Stimulated activated CD8-positive, alpha-beta memory T cell treated with anti-CD3 and anti-CD28 coated beads, Interleukin-2, amount 100 ng/mL, for 48 hours (primary cell): ENCODE measurements around the gene FAM162B.
"Not testable (repeated sequence)": the region's sequence is repeated elsewhere in the genome, so short reads cannot be mapped to it uniquely, and the experiment has no call there.

Experiments
- DNase-seq, 2 donors: peaks; one replicate each; pipeline ENCODE4 v3.0.0-alpha.2; 2020; ENCODE audit warnings: low read depth in 2 of 2

Gene FAM162B

DNA sequence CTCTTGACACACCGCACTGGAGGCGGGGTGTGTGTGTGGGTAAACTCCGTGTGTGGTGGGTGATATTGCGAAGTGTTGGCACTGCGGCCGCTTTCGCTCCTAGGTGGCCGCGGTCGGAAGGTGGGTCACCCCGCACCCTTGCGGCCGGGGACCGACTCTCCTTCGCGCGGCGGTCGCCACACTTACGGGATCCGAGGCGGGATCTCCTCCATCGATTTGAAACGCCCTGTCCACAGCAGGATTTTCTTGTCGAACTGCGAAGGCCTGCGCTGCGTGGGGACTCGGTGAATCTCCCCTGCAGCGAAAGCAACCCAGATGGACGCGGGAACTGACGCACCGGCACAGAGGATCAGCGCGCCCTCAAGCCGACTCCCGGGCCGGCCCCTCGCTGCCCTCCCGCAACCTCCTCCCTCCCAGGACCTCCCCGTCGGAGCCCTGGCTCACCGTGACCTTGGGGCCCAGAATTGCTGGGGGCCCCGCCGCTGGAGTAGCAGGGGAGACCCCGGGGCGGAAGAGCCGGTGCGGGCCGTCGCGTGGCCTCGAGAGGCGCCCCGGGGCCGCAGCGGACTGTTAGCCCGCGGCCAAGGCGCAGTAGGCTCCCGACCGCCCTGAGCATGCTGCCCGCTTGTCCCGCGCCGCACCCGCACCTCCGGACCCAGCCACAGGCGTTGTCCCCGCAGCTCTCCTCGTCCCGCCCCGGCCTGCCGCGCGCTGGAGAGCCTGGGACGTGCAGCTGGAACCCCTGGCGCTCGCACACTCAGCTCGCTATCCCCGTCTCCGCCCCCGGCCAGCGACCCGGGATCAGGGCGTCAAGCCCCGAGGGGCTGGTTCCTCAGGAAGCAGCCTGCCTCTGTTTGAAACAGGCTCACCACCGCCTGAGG lies at the start of gene FAM162B:
Gene FAM162B, minus strand, starts transcription at position 759 of the 881 bp plus-strand sequence. Its CDS starts 143 bp downstream, at position 616.
- DNase-seq = no peak

- no peak for DNase-seq
These were observed 46.6 kb upstream of the FAM162B start for GRCh38 chr6:116812051-116812650.

- DNase-seq = no peak
These were observed 36.5 kb upstream of the FAM162B start for GRCh38 chr6:116801971-116802370.

DNA sequence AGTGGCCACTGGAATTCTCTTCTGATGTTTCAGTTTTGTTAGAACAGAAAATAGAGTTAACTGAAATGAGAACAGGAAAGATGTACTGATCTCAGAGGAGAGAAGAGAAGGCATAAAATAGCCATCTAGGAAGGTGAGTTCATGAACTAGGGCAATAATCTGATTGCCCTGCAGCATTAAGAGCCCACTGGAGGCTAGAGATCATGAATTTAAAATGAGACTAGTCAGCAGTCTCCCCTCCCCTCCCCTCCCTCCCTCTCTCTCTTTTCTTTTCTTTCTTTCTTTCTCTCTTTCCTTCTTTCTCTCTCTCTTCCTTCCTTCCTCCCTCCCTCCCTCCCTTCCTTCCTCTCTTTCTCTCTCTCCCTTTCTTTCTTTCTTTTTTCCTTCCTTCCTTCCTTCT lies 34.4 kb upstream of the FAM162B start:
- no peak for DNase-seq

DNA sequence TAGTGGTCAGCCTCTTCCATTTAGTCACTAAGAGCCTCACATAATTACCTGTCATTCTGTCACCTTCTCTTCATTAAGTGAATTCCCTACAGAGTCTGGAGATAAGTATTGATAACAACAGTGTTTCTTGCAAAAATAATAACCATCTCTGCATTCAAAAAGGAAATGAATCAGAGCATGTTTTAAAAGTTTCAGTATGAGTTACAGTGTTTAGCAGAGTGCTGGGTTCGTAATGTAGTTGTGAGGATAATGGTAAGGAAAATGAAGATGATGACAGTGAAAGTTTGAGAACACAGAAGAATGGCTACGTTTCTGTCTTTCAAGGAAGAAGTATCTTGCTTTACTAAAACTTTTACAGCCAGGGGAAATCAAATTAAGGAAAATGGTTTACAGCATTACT lies 32.1 kb upstream of the FAM162B start:
- no peak for DNase-seq

- DNase-seq = no peak
These were observed 27.7 kb upstream of the FAM162B start for GRCh38 chr6:116793224-116793623.

DNA sequence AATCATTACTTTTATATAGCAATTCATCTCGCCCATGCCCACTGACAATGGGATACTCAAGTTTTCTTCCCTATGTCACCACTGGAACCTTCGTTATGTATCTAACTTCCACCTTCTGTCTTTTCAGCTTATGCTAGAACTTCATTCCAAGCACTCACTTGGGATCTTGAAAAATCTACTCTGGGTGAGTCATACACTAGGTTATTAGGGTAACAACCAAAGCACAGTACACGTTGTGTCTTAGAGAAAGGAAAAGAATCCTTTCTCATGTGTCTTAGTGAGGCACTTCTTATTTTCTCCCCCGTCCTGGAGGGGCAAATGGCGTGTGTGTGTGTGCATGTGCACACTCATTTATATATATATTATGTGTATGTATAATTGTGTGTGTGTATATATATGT lies 18.3 kb upstream of the FAM162B start:
- no peak for DNase-seq

GRCh38 chr6:116779573-116780164 lies 14.2 kb upstream of the FAM162B start:
- no peak for DNase-seq

- DNase-seq = no peak
These were observed 8.4 kb upstream of the FAM162B start for GRCh38 chr6:116773886-116774285.

DNA sequence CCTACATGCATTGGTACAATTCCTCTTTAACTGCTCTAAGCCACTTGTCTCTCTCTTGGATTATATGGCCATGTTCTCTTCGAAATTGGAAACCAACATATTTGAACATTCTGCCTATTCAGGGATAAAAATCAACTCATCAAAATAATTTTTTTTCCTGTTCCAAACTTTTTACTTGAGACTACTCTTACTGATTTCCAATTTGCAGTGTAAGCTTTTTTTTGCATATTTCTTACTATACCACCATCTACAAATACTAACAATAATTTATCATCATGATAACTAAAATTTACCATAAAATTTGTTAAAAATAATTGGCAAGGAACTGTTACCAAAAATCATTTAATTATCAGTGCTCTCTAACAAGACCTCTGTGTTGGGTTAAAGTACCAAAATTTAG lies 6.9 kb upstream of the FAM162B start:
- no peak for DNase-seq

GRCh38 chr6:116767715-116768114 lies 2.2 kb upstream of the FAM162B start:
- DNase-seq = no peak

DNA sequence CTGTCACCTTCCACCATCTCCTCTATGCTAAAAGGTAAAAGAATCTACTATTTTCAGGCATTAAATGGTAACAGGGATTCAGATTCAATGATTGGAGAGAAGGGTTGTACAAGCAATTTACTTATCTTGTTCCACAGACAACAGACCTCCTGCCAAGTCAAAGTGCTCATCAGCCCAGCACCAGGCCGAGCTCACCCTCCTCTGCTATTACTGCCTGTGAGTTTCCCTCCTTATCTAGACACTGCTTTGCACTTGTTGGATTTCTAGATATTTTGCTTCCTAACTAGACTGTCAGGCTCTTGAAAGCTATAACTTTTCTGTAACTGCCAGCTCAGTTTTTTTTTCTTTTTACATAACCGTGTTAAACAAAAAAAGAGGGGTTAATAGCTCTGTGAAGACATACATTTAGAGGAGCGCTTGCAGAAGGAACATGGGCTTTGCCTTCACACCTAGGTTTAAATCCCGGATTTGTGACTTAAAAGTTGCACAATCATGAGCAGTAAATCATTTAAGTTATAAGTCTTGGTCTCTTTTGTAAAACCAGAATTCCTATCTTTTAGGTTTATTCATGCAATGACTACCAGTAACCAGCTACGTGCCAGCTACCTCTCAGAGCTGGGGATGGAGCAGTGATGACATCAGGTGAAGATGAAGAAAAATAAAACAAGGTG lies 1.1 kb upstream of the FAM162B start:
- DNase-seq = no peak

GRCh38 chr6:116764629-116764960 lies 924 bp downstream of the FAM162B start:
- DNase-seq = no peak

DNA sequence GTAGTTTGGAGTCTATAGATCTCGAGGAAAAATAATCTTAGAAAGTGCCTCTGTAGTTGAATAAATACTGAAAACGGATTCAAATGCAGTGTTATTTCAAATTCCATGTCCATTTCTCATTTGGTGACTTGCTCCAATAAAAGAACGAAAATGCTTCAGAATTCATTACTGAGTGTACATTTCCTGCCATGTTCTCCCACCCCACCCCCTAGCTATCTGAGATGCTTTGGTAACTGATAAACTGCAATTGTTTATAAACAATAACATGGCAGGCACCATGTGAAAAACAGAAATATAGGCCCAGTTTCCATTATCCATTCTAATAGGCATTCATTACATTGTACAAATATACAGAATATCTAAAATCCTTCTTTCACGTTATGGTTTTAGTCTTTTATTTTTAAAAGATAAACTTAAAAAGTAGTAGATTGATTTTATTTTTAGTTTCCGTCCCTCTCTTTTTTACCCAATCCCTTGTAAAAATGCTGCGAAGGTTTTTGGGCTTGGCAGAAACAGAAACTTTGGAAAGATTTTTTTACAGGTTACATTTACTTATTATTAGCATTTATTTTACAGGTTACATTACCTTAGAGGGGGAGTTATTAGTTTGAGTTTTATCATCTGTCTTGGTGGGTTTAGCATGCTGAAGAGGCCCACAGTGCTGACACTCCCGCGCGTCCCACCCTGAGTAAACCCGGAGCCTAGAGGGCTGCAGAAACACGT lies 1.5 kb downstream of the FAM162B start:
- DNase-seq = no peak

DNA sequence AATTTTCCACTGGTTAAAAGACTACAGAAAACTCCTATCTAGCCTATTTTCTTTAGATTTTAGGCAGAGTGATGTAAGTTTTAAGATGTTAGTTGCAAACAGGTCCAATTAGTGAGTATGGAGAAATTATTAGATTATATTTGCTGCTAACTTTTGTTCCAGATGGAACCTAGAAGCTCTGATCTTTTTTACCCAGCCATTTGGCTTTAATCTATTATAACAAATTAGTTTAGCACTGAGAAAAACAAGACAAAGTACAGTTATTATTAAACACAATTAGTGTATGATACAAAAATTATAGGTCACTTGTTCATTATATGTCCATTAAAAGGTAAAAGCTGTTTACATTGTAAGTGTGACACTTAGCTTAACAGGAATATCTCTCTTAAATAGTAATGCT lies 2.5 kb downstream of the FAM162B start:
- DNase-seq = no peak

DNA sequence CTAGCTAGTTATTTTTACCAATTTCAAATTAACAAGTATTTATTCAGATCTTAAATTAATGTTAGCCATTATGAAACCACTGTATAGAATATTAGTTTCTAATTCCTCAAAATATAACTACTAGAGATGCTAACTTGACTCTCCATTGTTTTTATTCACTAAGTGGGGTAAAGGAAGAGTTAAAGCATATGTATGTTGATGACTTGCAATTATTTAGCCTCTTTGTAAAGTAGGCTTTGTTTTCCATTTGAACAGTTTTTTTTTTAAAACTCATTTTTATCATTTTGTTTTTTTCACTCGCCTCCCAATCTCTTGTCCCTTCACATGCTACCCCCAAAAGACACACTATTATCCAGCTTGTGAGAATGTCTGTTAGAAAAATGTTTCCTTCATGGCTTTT lies 3.3 kb downstream of the FAM162B start:
- no peak for DNase-seq

GRCh38 chr6:116761779-116762178 lies 3.7 kb downstream of the FAM162B start:
- no peak for DNase-seq

- no peak for DNase-seq
These were observed 20.3 kb downstream of the FAM162B start for GRCh38 chr6:116745176-116745575.

DNA sequence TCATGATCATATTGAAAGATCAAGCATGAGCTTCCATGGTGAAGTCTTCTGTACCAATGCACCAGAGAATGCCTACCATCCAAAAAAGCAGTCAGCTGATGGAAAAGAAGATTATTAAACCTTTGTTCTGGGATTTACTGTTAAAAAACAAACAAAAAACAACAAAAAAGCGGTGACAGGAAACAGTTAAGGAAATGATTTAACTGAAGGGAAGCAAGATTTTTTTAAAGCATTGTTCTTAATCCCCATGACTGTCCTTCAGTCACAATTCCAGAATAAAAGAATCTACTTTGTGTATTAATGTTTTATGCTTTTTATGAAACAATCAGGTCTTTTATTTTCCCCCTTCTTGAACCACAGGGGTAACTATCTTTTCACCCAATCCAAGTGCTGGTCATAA lies 23.9 kb downstream of the FAM162B start:
- no peak for DNase-seq

GRCh38 chr6:116740486-116740885 lies 25.0 kb downstream of the FAM162B start:
- not testable (repeated sequence) for DNase-seq

- no peak for DNase-seq
These were observed 28.5 kb downstream of the FAM162B start for GRCh38 chr6:116737004-116737403.

- DNase-seq = no peak
These were observed 35.0 kb downstream of the FAM162B start for GRCh38 chr6:116730513-116730912.
